ENCODE data around the gene LHFPL6.
A peak's percentile ranks its signal among the peaks of the same experiment; 100 is the strongest.

Gene LHFPL6

DNA sequence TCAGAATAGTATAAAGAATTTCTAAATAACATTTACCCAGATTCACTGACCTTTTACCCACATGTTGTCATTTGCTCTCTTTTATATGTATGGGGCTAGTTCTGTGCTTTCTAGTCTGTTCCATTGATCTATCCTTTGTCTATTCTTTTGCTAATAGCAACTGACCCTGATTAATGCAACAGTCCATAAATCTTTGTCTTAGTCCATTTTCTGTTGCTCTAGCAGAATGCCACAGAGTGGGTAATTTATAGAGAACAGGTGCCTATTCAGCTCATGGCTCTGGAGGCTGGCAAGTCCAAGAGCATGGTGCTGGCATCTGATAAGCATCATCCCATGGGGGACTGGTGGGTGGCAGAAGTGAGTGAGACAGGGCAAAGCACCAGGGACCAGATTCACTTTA, 52.1 kb downstream of the LHFPL6 start:
- no peak overlapping the region for H3K4me3 ChIP-seq (replicated peaks in 1 of 2; ENCODE audit: low read depth in 2 of 2, low read length in 2 of 2)
- TF ChIP-seq, protein P1, sequence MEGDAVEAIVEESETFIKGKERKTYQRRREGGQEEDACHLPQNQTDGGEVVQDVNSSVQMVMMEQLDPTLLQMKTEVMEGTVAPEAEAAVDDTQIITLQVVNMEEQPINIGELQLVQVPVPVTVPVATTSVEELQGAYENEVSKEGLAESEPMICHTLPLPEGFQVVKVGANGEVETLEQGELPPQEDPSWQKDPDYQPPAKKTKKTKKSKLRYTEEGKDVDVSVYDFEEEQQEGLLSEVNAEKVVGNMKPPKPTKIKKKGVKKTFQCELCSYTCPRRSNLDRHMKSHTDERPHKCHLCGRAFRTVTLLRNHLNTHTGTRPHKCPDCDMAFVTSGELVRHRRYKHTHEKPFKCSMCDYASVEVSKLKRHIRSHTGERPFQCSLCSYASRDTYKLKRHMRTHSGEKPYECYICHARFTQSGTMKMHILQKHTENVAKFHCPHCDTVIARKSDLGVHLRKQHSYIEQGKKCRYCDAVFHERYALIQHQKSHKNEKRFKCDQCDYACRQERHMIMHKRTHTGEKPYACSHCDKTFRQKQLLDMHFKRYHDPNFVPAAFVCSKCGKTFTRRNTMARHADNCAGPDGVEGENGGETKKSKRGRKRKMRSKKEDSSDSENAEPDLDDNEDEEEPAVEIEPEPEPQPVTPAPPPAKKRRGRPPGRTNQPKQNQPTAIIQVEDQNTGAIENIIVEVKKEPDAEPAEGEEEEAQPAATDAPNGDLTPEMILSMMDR (IDR thresholded peaks at IDR 0.05; ENCODE audit: low read depth, low read length) = no peak
- no peak for DNase-seq (ENCODE audit: low read depth in 2 of 2)

DNA sequence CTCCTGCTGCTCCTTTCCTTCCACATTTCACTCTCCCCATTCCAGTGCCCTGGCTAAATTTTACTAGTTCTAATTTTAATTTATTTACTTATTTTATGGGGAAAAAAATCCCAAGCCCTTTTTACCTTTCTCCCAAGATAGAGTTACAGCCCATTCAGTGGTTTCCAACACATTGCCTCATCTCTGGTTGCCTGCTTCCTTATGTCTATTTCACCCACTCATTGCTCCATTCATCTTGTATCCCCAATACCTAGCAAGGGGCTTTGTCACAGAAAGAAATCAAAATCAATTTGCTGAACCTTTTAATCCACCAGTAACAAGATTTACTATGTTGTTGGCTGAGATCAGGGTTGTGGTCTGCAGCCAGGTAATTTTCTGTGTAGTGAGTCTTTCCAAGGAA, 55.9 kb downstream of the LHFPL6 start:
- TF ChIP-seq, protein P1 (IDR thresholded peaks at IDR 0.05; ENCODE audit: low read depth, low read length) = no peak
- H3K4me3 ChIP-seq (replicated peaks in 1 of 2; ENCODE audit: low read depth in 2 of 2, low read length in 2 of 2) = no peak overlapping the region
- DNase-seq (ENCODE audit: low read depth in 2 of 2) = no peak

DNA sequence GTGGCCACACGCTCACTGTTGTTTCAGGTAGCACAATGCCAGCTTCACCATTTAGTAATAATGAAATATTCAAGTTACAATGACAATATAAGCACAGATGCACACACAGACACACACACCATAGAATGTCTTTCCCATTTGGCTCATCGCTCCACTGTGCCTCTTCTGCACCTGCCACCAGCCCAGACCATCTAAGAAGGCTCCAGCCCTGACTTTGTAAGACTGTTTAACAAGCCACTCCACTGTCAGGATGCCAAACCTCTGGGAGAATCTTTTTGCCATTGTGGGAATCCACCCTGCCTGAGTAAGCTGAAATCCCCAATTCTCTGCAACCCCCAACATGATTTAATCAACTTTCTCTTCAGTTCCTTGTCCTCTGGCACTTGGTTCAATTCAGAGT, 60.6 kb downstream of the LHFPL6 start:
- DNase-seq (ENCODE audit: low read depth in 2 of 2) = no peak
- no peak overlapping the region for H3K4me3 ChIP-seq (replicated peaks in 1 of 2; ENCODE audit: low read depth in 2 of 2, low read length in 2 of 2)
- TF ChIP-seq, protein P1 (IDR thresholded peaks at IDR 0.05; ENCODE audit: low read depth, low read length) = no peak

DNA sequence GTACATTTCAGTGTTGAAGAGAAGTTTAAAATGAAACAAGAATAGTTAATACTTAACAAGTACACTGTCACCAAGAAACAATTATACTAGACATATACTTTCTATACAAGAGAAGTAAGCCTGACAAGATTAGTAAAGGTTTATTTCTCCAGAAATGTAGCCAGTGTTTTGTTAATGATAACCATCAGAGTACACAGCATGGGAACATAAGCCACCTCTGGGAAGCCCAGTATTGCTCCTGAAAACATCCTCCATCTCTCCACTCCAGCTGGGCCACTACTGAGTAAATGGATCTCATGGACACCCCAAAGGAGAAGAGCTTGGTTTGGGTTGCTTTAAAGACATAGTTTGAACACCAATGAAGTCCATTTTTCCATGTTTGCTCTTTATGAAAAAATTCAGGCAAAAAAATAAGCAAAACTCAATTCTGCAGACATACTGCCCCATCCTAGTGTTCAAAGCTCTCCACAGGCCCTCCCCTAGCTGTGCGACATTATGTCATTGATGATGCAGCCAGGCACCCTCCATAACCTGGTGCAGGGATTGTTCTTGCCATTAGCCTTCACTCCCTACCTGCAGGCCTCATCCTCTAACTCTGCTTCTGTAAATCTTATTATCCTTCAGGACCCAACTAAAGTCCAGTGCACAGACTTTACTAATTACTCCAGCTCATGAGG, 61.9 kb downstream of the LHFPL6 start:
- DNase-seq (ENCODE audit: low read depth in 2 of 2) = no peak
- TF ChIP-seq, protein P1 (IDR thresholded peaks at IDR 0.05; ENCODE audit: low read depth, low read length) = no peak
- no peak overlapping the region for H3K4me3 ChIP-seq (replicated peaks in 1 of 2; ENCODE audit: low read depth in 2 of 2, low read length in 2 of 2)

DNA sequence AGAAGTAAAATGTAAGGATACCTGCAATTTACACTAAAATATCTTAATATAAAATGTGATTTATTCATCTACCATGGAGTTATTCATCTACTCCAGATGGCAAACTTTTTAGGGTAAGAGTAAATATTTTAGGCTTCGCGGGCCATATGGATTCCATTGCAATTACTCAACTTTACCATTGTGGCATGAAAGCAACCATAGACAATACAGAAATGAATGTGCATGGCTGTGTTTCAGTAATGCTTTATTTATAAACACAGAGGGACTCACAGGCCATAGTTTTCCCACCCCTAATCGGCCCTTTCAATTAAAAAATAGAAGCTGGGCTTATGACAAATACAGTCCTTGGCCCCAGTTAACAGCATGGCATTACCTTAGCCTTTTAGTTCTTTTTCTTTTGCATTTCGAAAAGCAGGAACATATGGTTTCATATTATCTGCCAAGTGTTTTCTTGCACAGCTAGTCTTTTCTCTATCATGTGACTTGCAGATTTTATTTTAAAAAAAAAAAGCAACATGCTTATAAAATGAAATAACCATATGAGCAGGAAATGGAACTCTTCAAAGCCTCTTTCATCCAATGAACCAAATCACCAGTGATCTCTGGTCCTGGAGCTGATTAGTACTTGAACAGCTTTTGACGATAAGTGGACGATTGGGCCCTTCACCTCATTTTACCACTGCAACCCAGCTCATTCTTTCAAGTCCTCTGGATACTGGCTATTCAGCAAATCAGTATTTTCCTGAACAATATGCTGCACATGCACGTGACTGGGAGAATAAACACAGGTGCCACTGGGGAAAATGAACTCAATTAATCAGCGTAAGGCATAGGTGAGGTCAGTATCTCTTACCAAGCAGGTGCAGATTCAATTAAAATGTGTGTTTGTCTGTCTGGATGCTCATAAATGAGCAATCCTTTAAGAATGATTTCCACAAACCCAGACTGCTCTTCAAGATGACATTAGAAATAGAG, 63.9 kb downstream of the LHFPL6 start:
- DNase-seq (ENCODE audit: low read depth in 2 of 2) = peak in 1 of 2 donors; percentile 70
- TF ChIP-seq, protein P1 (IDR thresholded peaks at IDR 0.05; ENCODE audit: low read depth, low read length) = no peak
- no peak overlapping the region for H3K4me3 ChIP-seq (replicated peaks in 1 of 2; ENCODE audit: low read depth in 2 of 2, low read length in 2 of 2)

DNA sequence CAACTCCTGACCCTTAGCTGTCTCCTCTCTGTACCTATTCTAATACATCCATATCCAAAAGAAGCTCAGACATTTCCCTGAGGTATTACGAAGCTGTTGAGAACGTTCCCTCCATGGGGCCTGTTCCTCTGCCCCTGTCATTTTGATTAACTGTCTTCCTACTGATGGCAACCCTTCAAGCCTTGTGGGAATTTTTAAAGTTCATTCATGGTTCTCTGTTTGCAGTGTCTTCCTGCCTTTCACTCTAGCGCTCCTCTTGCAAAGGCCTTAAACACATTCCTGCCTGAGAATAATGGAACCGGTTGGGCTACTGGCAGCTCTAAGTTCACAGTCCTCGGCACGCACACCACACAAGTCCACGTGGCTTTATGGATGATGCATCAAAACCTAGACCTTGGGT, 66.1 kb downstream of the LHFPL6 start:
- peak in 1 of 2 donors; percentile 44 for DNase-seq (ENCODE audit: low read depth in 2 of 2)
- H3K4me3 ChIP-seq (replicated peaks in 1 of 2; ENCODE audit: low read depth in 2 of 2, low read length in 2 of 2) = no peak overlapping the region
- TF ChIP-seq, protein P1 (IDR thresholded peaks at IDR 0.05; ENCODE audit: low read depth, low read length) = no peak
